Mammary epithelial cell (primary cell): ENCODE results near the gene C2CD4C.

Source experiments
- CTCF ChIP-seq, 2 donors: IDR thresholded peaks in 1 of 2; conservative IDR thresholded peaks in 1 of 2; 2 replicates each; pipeline ENCODE4 v1.5.1; 2011 to 2012; ENCODE audit warnings: inconsistent platforms in 2 of 2, low read length in 2 of 2, mild to moderate bottlenecking in 2 of 2, control low read depth in 1 of 2, low read depth in 1 of 2; ENCODE audit not compliant: insufficient read depth in 1 of 2; ENCODE audit errors: extremely low read depth in 1 of 2
- EZH2 ChIP-seq: IDR thresholded peaks from 2 replicates; pipeline ENCODE4 v1.6.1; 2012; ENCODE audit warnings: low read length, inconsistent platforms, borderline replicate concordance

- TF ChIP-seq EZH2, result no peak
- TF ChIP-seq CTCF (conservative IDR thresholded peaks at IDR 0.05 in 1 of 2, IDR thresholded peaks at IDR 0.05 in 1 of 2; ENCODE audit: extremely low read depth in 1 of 2, insufficient read depth in 1 of 2, low read depth in 1 of 2, low read length in 2 of 2), result no peak
Observed at GRCh38 chr19:405121-405965, 3.6 kb downstream of the C2CD4C start.
